ENCODE data around the gene SLC1A4. TPM values are rescaled to one million over a fixed set of nuclear protein-coding genes. Genes with fewer than 3 reads are reported as not detected.

Gene SLC1A4
- total and polyA plus RNA-seq, 2 of the 4 experiments (the other 2 are of a cell fraction) = 6.8 to 8.1 TPM

GRCh38 chr2:64966017-64966416 lies 23.2 kb upstream of the SLC1A4 start:
- H3K4me3 ChIP-seq (ENCODE audit: insufficient read depth, low read depth, low read length) = no peak overlapping the region
- no peak overlapping the region for H2BK15ac ChIP-seq (ENCODE audit: low read depth, low read length)
- 92% methylated on average over 4 of the region's 4 CpGs; no CpG with 5 or more reads in 1 of the 2 experiments for WGBS, 2 experiments (ENCODE audit: extremely low coverage in 2 of 2, insufficient read length in 1 of 2)
- H3K23ac ChIP-seq (ENCODE audit: low read depth, low read length) = 0 out of 2 replicates have a peak overlapping the region, but pooled peaks have one; percentile 66
- in situ Hi-C loops (cut with MboI; ENCODE audit: low sequenced_read_pairs) = no loop called here
- H3K4me1 ChIP-seq (ENCODE audit: control insufficient read depth, insufficient read depth, low read length) = no peaks in the 10 kb centered on the region
- no peak overlapping the region for H4K8ac ChIP-seq (ENCODE audit: low read depth in 2 of 2, low read length in 2 of 2)
- ChIA-PET POLR2A (ENCODE audit: unreplicated experiment) (no interaction called here), CTCF (no interaction called here)
- H2BK20ac ChIP-seq (ENCODE audit: low read depth, low read length) = no peak overlapping the region; the same call in 1 of the 2 replicates
- no peak overlapping the region for H4K5ac ChIP-seq (ENCODE audit: low read depth, low read length)
- DNase-seq = no peak
- no peaks in the 10 kb centered on the region for H3K79me1 ChIP-seq (ENCODE audit: low read depth in 1 of 2, low read length in 2 of 2)
- H3K27ac ChIP-seq (ENCODE audit: insufficient read depth, low read length) = no peak overlapping the region
- H3K9me3 ChIP-seq (ENCODE audit: control insufficient read depth, insufficient read depth, low read length) = no peaks in the 10 kb centered on the region; the same call in 1 of the 2 replicates
- no peak overlapping the region for H3K56ac ChIP-seq (ENCODE audit: extremely low read depth, insufficient read depth, low read length)
- H3K9ac ChIP-seq (ENCODE audit: low read depth, low read length) = no peak overlapping the region
- no peak for ATAC-seq (ENCODE audit: low read depth)
- no TSS peak for BruUV-seq (replicated peaks)
- no peak overlapping the region for H2BK5ac ChIP-seq (ENCODE audit: low read depth, low read length, poor library complexity, severe bottlenecking)
- no peaks in the 10 kb centered on the region for H3K9me1 ChIP-seq (ENCODE audit: insufficient read depth, low read length)
- TF ChIP-seq USF2 (IDR thresholded peaks at IDR 0.05; ENCODE audit: low read depth, low read length) = no peak
- no peak for TF ChIP-seq BHLHE40 (IDR thresholded peaks at IDR 0.05; ENCODE audit: low read depth, low read length)
- TF ChIP-seq SMC3 (IDR thresholded peaks at IDR 0.05; ENCODE audit: low read depth, low read length) = no peak
- no peak for TF ChIP-seq RFX5 (IDR thresholded peaks at IDR 0.05; ENCODE audit: low read depth, low read length)
- TF ChIP-seq FOS (IDR thresholded peaks at IDR 0.05; ENCODE audit: low read depth, low read length) = no peak
- TF ChIP-seq ELK1 (IDR thresholded peaks at IDR 0.05; ENCODE audit: borderline replicate concordance, low read depth, low read length) = no peak
- no peak for TF ChIP-seq RAD21 (IDR thresholded peaks at IDR 0.05; ENCODE audit: low read length)
- TF ChIP-seq MXI1 (IDR thresholded peaks at IDR 0.05; ENCODE audit: borderline replicate concordance, low read depth, low read length) = no peak
- no peak for TF ChIP-seq CEBPB (IDR thresholded peaks at IDR 0.05; ENCODE audit: low read depth, low read length)
- no peak for TF ChIP-seq MAFK (IDR thresholded peaks at IDR 0.05; ENCODE audit: low read depth, low read length)
- no peak for TF ChIP-seq MAZ (IDR thresholded peaks at IDR 0.05; ENCODE audit: borderline replicate concordance, low read depth, low read length)
- no peak for TF ChIP-seq NFE2L2 (IDR thresholded peaks at IDR 0.05; ENCODE audit: low read depth, low read length)
- no peak for TF ChIP-seq RCOR1 (IDR thresholded peaks at IDR 0.05; ENCODE audit: insufficient replicate concordance, low read length)
- H3K4me2 ChIP-seq (ENCODE audit: low read depth, low read length) = no peak overlapping the region
- no peak overlapping the region for H2AK9ac ChIP-seq (replicated peaks; ENCODE audit: low read depth, low read length, poor library complexity)
- no peak overlapping the region for H2AFZ ChIP-seq (replicated peaks; ENCODE audit: low read length, poor library complexity)
- 0 out of 2 replicates have a peak overlapping the region, but pooled peaks have one; percentile 59 for H3K14ac ChIP-seq (replicated peaks; ENCODE audit: low read depth, low read length)
- no peak overlapping the region for H3K4ac ChIP-seq (ENCODE audit: low read depth, low read length)
- peaks cover 14% of the 10 kb centered on the region for H3K27me3 ChIP-seq (ENCODE audit: control insufficient read depth, insufficient read depth, low read length)
- H2BK120ac ChIP-seq (ENCODE audit: low read depth, low read length) = no peak overlapping the region; the same call in 1 of the 2 replicates
- H2AK5ac ChIP-seq (ENCODE audit: low read depth, low read length) = no peak overlapping the region
- dilution Hi-C loops (cut with HindIII; ENCODE audit: low sequenced_read_pairs, unreplicated experiment) = no loop called here
- no peaks in the 10 kb centered on the region for H3K36me3 ChIP-seq (ENCODE audit: control insufficient read depth, insufficient read depth, low read length)
- H3K18ac ChIP-seq (ENCODE audit: low read depth, low read length) = no peak overlapping the region
- no peak overlapping the region for H4K91ac ChIP-seq (ENCODE audit: insufficient read depth, low read depth, low read length)
- intact Hi-C loops (cut with micrococcal nuclease) = no loop called here
- H4K20me1 ChIP-seq (ENCODE audit: insufficient read depth, low read length) = no peaks in the 10 kb centered on the region

Measured in IMR-90 (cell line).